Urinary bladder (tissue), 4 donors: Measurements from ENCODE around the gene CHRNE. TPM values are rescaled to one million over a fixed set of nuclear protein-coding genes. Genes with fewer than 3 reads are reported as not detected.

ENCODE experiments used
- DNase-seq: peaks from one replicate; pipeline ENCODE4 v3.0.0-alpha.2; 2015; ENCODE audit errors: extremely low spot score
- H3K27ac ChIP-seq: one replicate; pipeline ENCODE4 v1.5.1; 2013; ENCODE audit warnings: low read depth, mild to moderate bottlenecking, moderate library complexity
- H3K36me3 ChIP-seq: one replicate; pipeline ENCODE4 v1.6.1; 2013; ENCODE audit warnings: mild to moderate bottlenecking, moderate library complexity; ENCODE audit not compliant: insufficient read depth
- H3K4me1 ChIP-seq: one replicate; pipeline ENCODE4 v1.6.1; 2013; ENCODE audit warnings: mild to moderate bottlenecking, moderate library complexity; ENCODE audit not compliant: insufficient read depth
- H3K4me3 ChIP-seq: one replicate; pipeline ENCODE4 v1.5.1; 2013; ENCODE audit warnings: low read depth, low read length
- WGBS: extraction: QIAGEN DNeasy Blood & Tissue Kit; methylation state at CpG from one replicate; pipeline ENCODE4 v1.1.7; 2013; 5-methylcytosine and 5-hydroxymethylcytosine counted together
- polyA plus RNA-seq: library from polyadenylated mRNA; stranded (reverse); fragments of 200-250 nt; gene quantifications from one replicate; pipeline ENCODE4 v1.2.3, GENCODE V29; 2013
- total RNA-seq: library from RNA; depleted of rRNA; stranded (reverse); fragments of >200 nt; gene quantifications from one replicate; pipeline ENCODE4 v1.2.3, GENCODE V29; 2014
- donor health status: healthy with polysubstance abuse.
- donor health status: healthy.

Gene CHRNE
- total RNA-seq = 0.79 TPM
- 0.79 TPM for polyA plus RNA-seq

DNA sequence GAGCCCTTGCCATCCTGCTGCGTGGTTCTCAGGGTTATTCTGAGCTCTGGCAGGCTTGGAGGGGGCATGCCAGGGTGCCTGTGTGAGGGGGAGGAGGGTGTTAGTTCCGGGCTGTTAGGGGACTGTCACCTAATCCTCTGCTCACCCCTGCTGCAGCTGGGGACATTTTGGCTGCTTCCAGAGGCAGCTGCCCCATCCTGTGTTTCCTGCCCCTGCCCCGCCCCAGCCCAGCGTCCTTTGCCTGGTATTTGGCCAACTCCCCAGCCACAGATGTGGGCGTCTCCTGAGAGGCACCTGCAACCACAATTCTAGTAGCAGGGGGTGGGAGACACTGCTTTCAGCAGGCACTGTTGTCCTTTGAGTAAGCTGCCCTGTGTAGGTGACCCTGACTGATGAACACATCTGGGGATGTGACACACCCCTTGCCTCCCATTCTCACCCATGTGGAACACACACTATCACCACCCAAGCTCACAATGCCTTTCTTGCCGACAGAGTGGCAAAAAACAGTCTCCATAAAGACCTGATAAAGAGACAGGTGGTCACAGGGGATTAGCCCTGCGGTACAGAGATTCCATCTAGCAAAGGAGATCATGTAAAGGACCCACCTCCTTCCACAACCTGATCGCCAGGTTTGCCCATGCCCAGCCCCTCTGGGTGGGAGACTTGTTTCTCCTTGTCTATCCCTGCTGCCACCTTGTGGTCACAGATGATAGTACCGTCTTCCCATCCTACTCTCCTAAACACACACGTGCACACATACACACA lies at the start of gene CHRNE:
CHRNE (minus strand) TSS at position 48 of the 768 bp plus-strand sequence; CDS start at position 13, 35 bp downstream.
- no peak within 1 kb of the TSS for H3K27ac ChIP-seq
- no peaks in the 10 kb centered on the region for H3K36me3 ChIP-seq
- no peak for DNase-seq
- no peaks in the 10 kb centered on the region for H3K4me1 ChIP-seq
- 21% methylated on average over 10 of the region's 10 CpGs for WGBS
- no peak within 1 kb of the TSS for H3K4me3 ChIP-seq

DNA sequence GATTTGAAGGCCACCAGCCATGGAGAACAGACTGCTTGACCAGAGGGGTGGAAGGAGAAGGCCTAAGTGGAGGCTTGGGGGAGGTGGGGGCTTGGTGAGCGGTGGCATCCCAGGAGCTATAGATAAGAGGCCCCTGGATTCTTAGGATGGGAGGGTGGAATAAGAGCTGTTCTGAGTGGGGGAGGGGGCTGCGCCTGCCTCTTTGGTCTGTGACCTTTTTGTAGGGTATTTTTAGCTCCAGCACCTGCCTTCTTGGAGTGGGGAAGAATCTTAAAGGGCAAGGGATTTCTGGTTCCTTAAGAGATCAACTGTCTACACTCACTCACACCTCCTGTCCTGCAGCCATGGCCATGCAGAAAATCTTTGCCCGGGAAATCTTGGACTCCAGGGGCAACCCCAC lies 48.6 kb upstream of the CHRNE start:
- Histone ChIP-seq H3K4me3 (no peak overlapping the region), H3K36me3 (no peaks in the 10 kb centered on the region), H3K4me1 (no peaks in the 10 kb centered on the region), H3K27ac (no peak overlapping the region)
- no peak for DNase-seq
- WGBS = 66% methylated on average over 3 of the region's 3 CpGs

DNA sequence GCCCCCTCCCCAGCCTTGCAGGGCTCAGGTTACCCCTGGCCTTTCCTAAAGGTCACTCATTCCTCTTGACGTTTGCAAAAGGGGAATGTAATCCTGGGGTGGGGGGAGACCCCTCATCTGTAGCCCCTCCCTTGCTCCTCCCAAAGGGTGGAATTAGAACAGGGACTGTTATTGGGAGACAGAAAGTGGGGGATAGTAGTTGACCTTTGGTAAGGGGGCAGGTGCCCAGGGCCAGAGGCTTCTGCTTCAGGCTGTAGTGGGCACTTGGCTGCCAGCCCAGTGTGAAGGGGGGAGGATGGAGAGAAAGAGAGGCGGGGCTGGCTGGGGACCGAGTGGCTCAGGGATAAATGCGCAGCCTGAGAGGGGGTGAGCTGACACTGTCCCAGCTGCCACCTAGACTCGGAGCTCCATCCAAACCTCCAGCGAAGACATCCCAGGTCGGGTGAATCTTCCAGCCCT lies 47.9 kb upstream of the CHRNE start, which contains the start of gene ENO3:
ENO3 (plus strand) TSS at position 374 of the 459 bp plus-strand sequence. CDS start 711 bp downstream, outside the sequence.
- DNase-seq = no peak
- no peaks in the 10 kb centered on the region for H3K4me1 ChIP-seq
- no peaks in the 10 kb centered on the region for H3K36me3 ChIP-seq
- H3K27ac ChIP-seq = peak within 1 kb of the TSS; percentile 70
- WGBS = 39% methylated on average over 7 of the region's 7 CpGs
- H3K4me3 ChIP-seq = peak within 1 kb of the TSS; percentile 97

DNA sequence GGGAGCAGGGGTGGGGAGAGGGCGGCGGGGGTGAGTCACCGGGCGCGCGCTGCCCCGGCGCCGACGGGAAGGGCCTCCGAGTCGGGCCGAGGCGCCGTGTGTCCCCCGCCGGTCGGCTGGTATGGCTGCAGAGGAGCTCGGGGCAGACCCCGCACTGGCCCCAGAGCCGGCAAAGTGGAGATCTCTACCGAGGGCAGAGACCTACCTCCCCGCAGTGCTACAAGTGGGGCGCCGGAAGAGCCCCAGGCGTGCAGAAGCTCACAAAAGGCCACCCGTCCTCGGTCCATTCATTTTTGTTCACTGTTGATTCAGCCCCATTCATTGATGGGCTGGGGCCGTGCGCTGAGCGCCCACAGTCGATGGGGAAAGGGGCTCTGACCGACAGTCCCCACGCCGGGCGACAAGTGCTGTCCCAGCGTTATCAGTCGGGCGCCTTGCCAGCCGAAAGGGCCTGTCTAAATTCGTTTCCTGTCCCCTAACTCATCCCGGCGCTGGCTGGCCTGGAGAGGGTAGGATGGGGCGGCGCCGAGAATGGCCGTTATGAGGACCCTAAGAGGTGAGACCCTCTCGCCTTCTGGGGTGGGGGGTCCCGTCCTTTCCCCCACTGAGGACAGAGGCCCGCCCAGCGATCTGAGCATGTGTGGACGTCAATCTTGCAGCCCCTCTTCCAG lies 47.3 kb upstream of the CHRNE start:
- WGBS = 6% methylated on average over 52 of the region's 52 CpGs
- H3K4me3 ChIP-seq = peak overlapping the region; percentile 97
- DNase-seq = no peak
- no peaks in the 10 kb centered on the region for H3K36me3 ChIP-seq
- H3K4me1 ChIP-seq = no peaks in the 10 kb centered on the region
- peak overlapping the region; percentile 70 for H3K27ac ChIP-seq

DNA sequence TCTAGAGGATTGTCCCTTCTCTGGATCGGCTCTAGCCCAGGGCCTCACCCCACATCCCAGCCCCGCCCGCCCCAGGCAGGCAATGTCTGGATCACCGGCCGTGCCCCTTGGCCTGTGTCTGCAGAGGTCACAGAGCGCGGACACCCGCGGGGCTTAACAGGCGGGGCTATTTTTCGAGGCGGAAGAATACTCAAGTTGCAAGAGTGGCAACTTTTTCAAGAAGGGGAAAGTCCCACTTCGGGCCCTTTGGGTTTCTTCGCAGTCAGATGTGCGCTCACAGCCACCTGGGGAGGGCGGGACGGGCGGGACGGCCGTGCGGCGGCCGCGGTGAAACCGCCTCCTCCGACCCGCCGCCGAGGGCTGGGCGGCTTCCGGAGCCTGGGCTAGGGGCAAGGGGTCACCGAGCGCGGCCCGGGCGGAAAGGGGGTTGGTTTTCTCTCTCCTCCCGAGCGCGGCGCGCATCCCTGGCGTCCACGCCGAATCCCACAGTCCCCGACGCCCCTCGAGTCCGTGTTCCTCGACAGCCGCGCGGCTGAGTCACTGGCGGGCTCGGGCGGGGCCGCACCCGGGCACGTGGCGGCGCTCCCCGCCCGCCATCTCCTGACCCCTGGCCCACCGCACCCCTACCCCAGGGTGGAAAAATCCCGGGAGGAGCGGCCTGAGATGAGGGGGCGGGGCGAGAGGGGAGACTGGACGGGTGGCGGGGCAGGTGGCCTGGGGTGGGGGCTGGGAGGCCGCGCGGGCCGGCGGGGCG lies 46.6 kb upstream of the CHRNE start:
- WGBS = under 1% methylated on average over 75 of the region's 75 CpGs
- no peaks in the 10 kb centered on the region for H3K4me1 ChIP-seq
- H3K36me3 ChIP-seq = no peaks in the 10 kb centered on the region
- peak overlapping the region; percentile 97 for H3K4me3 ChIP-seq
- no peak for DNase-seq
- H3K27ac ChIP-seq = peak overlapping the region; percentile 99

DNA sequence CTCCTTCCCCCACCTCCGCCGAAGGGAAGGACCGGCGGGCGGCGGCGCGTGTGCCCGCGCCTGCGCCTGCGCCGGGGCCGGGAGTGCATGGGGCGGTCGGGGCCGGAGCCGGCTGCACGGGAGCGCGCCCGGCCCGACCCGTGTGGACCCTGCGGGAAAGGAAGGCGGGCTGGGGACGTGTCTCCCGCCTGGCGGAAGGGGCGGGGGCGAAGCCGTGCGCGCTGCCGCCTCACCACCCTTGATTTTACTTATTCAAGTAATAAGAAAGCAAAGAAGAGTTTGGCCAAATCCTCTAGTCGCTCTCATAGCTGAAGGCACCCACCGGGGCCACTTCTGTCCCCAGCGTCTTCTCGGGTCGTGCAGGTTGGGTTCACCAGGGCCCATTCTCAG lies 46.0 kb upstream of the CHRNE start:
- Histone ChIP-seq H3K36me3 (no peaks in the 10 kb centered on the region), H3K27ac (peak overlapping the region; percentile 99), H3K4me3 (peak overlapping the region; percentile 97), H3K4me1 (no peaks in the 10 kb centered on the region)
- no peak for DNase-seq
- WGBS = under 1% methylated on average over 40 of the region's 40 CpGs

DNA sequence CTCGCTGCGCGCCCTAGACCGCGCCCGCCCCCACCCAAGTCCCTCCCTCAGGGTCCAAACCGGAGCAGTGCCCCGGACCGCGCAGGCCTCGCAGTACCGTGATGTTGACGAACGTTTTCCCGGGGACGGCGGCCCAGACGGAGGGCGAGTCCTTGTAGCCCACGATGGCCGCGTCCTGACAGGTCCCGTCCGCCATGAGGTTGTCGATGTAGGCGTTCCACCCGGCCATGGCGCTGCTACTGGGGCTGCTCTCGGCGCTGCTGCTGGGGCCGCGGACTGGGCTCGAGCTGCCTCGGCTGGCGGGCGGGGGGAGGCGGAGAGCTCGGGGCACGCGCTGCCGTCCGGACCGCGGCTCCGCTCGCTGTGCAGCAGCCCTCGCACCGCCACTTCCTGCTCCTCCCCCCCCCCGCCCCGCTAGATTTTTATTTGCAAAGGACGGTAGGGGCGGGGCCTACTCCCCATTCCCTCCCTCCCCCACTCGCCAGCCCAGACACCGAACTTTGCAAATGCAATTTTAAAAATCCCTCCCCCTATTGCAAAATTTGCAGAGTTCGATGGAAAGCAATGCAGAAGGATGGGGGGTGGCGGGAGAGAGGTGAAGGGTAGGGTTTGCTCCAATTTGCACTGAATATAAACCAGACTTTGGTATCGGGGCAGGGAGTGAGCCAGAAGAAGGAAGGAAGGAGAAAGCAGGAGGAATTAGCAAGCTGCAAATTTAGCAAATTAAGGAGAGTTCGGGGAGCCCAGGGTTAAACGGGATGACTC lies 45.5 kb upstream of the CHRNE start, which contains the start of gene PFN1:
PFN1 (minus strand) TSS at position 365 of the 765 bp plus-strand sequence; CDS start at position 229, 136 bp downstream.
- Histone ChIP-seq H3K4me1 (no peaks in the 10 kb centered on the region), H3K4me3 (peak within 1 kb of the TSS; percentile 97), H3K27ac (peak within 1 kb of the TSS; percentile 99), H3K36me3 (peaks cover 2% of the 10 kb centered on the region)
- DNase-seq = peak; percentile 81
- WGBS = under 1% methylated on average over 59 of the region's 59 CpGs

DNA sequence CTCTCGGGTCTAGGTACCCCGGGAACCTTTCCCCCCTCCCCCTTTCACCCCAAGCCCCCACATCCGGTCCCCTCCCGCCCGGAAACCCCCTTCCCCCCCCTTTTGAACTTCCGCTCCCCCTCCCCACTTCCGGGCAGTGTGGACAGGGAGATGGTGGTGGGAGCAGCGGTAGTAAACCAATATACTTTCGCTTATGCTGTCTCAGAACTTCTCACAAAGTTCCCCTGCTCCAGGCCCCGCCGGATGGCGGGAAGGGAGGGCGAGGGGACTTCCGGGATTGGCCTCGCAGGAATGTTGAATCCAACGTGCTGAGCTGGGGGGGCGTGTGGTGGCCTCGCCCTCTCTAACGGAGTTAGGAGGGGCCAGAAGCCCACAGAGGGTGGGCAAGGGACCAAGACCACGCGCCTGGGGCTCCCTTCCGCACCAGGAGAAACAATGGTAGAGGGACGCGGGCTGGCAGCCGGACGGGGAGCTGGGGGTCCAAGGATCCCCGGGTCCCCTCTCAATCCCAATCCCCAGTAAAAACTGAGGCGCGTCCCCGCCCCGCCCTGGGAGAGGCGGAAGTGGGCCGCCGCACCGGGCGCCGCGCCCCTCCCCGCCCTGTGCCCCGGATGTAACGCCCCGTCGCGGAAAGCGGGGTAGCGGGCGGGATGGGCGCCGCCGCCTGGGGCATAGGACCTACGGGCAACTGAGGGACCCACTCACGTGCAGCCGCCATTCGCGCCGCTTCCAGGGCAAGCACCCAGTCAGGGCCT lies 44.7 kb upstream of the CHRNE start:
- Histone ChIP-seq H3K27ac (peak overlapping the region; percentile 99), H3K4me1 (no peaks in the 10 kb centered on the region), H3K36me3 (peaks cover 3% of the 10 kb centered on the region), H3K4me3 (peak overlapping the region; percentile 97)
- under 1% methylated on average over 56 of the region's 56 CpGs for WGBS
- DNase-seq = no peak

DNA sequence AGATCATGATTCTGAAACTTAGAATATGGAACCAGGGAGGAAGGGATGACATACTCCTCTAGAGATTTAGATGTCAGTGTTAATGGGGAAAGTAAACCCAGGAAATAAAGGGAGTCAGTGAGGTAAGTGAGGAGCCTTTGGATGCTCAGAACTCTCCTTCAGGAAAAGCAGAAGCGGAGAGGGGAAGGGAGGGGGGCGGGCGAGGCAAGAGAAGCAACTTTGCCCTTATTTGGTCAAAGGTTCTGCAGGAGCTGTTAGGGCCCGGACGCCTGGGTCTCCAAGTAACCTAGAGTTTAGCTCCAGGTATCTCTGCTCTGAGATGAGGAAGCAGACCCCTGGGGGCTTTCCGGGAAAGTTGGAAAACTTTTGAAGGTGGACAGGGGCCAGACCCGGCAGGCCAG lies 44.1 kb upstream of the CHRNE start:
- Histone ChIP-seq H3K36me3 (peaks cover 3% of the 10 kb centered on the region), H3K27ac (peak overlapping the region; percentile 57), H3K4me1 (no peaks in the 10 kb centered on the region), H3K4me3 (peak overlapping the region; percentile 97)
- 1% methylated on average over 7 of the region's 7 CpGs for WGBS
- no peak for DNase-seq

DNA sequence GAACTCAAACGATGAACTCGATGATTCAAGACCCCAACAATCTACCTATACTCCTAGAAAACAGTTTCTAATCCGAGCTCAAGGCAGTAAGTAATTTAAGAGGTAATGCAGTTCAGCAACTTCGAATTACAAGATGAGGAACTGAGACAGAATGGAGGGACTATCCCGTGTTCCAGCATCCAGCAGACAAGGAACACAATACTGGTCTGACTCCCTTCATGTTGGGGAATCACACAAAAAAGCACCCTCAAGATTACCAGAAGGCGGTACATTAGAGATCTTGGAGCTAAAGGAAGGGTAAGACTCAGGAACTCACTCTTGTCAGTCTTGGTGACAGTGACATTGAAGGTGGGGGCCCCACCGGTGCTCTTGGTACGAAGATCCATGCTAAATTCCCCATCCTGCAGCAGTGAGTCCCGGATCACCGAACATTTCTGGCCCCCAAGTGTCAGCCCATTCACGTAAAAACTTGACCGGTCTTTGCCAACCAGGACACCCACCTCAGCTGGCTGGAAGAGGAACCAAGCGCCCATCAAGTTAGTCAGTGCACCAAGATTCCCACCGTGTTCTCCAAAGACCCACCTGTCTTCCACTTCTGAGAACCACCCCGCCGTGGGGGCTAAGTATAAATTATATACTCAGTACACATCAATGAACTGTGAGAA lies 43.5 kb upstream of the CHRNE start:
- peak overlapping the region; percentile 97 for H3K4me3 ChIP-seq
- WGBS = 30% methylated on average over 16 of the region's 16 CpGs
- DNase-seq = no peak
- peaks cover 3% of the 10 kb centered on the region for H3K36me3 ChIP-seq
- no peaks in the 10 kb centered on the region for H3K4me1 ChIP-seq
- H3K27ac ChIP-seq = no peak overlapping the region

DNA sequence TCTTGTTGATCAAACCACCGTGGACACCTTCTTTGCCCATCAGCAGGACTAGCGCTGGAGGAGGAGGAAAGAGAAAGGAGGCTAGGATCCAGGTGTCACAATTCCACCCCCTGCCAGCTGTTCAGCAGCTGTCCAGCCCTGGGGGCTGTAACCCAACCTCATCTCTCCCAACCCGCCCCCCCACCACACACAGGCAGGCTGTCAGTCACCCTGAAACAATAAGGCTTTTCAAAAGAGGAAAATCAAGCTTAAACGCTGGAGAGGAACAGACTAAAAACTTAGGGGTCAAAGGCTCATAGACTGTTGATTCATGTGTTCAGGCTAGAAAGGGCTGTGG lies 43.0 kb upstream of the CHRNE start:
- Histone ChIP-seq H3K4me3 (no peak overlapping the region), H3K36me3 (peaks cover 3% of the 10 kb centered on the region), H3K27ac (peak overlapping the region; percentile 61), H3K4me1 (no peaks in the 10 kb centered on the region)
- no peak for DNase-seq
- WGBS = 39% methylated on average over 4 of the region's 4 CpGs
